GM19455 (cell line): ENCODE results near the gene GPER1.
"Not testable (repeated sequence)": the region's sequence is repeated elsewhere in the genome, so short reads cannot be mapped to it uniquely, and the experiment has no call there.

ENCODE experiments used
- ATAC-seq: cut with Tn5 transposase; IDR thresholded peaks from one replicate; pipeline ENCODE4 v1.9.1; 2021; ENCODE audit not compliant: unreplicated experiment

GPER1 gene

GRCh38 chr7:1068013-1068412 is 19.9 kb upstream of the GPER1 start:
- no peak for ATAC-seq

GRCh38 chr7:1068619-1069018 is 19.3 kb upstream of the GPER1 start:
- no peak for ATAC-seq

- ATAC-seq, result no peak
Measured at GRCh38 chr7:1070544-1071011, 17.3 kb upstream of the GPER1 start.

DNA sequence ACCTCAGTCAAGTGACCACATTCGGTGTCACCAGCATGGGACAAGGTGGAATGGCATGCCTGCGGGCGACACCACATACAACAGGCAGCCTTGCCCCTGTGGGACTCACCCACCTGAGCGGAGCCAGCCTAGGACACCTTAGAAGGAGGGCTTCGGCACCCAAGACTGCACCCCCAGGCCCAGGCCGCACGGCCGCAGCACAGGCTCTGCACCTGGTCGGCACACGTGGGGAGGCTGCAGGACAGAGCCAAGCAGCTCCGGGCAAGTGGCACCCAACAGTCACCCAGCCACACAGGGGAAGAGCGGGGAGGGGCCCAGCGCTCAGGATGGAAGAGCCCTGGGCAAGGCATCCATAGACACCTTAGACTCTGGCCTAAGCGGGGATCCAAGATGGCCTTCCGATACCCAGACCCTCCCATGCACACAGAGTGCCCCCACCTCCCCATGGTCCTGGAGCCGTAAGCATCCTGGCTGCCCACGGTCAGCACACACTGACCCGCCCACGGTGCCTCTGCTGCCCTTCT is 16.1 kb upstream of the GPER1 start:
- no peak for ATAC-seq

- no peak for ATAC-seq
Measured at GRCh38 chr7:1073142-1073977, 14.6 kb upstream of the GPER1 start.

DNA sequence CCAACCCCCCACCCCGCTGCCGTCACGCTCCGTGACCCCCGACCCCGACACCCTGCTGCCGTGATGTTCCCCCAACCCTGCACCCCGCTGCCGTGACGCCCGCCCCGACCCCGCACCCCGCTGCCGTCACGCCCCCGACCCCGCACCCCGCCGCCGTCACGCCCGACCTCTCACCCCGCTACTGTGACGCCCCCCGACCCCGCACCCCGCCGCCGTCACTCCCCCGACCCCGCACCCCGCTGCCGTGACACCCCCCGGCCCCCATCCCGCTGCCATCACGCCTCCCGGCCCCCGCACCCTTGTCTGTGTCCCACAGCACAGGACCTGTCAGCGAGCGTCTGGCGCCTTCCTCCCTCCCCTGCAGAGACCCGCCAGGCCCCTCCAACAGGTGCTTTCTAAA is 13.9 kb upstream of the GPER1 start:
- ATAC-seq, result not testable (repeated sequence)

DNA sequence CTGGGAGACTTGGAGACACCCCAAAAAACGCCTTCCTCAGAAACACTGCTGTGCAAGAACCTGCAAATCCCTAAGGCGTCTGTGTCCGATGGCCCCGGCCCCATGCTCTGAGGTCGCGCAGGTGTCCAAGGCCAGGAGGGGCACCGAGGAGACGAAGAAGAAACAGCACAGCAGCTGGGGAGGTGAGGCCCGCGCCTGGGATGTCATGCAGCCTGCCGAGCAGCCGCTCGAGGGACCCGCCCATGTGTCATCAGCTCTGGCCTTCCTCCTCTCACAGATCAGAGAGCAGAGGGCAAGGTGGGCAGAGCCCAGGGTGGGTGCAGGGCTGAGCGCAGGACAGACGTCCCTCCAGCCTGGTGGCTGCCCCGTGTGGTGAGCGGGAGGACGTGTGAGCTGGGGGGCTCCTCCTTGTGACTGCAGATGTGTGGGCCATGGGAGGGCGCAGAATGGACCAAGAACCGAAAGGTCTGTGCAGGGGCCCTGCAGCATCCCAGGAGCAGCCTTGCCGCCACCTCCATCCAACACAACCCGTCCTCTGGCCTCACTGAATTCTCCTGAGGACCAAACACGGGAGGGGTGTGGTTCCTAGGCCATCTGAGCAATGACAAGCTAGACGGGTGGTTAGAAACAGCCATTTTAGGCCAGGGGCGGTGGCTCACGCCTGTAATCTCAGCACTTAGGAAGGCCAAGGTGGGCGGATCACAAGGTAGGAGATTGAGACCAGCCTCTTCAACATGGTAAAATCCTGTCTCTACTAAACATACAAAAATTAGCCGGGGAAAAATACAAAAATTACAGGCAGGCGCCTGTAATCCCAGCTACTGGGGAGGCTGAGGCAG is 13.1 kb upstream of the GPER1 start:
- ATAC-seq, result no peak

- no peak for ATAC-seq
Measured at GRCh38 chr7:1076184-1077072, 11.5 kb upstream of the GPER1 start.

DNA sequence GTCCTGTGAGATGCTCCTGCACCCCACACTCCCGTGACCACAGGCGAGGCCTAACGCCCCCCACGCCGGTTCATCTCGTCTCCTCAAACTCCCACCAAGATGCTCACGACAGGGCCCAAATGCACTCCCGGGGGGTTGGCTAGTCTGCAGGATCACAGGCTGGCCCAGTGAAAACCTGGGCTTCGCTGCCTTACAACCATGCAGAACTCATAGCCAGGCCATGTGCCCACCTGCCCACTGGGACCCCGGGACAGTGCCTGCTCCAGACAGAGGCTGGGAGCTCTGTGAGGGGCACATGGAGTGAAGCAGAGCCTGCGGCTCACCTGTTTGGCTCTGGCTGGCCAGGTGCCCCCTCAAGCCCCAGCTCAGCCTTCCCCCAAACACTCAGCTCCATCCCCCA is 9.4 kb upstream of the GPER1 start:
- no peak for ATAC-seq

DNA sequence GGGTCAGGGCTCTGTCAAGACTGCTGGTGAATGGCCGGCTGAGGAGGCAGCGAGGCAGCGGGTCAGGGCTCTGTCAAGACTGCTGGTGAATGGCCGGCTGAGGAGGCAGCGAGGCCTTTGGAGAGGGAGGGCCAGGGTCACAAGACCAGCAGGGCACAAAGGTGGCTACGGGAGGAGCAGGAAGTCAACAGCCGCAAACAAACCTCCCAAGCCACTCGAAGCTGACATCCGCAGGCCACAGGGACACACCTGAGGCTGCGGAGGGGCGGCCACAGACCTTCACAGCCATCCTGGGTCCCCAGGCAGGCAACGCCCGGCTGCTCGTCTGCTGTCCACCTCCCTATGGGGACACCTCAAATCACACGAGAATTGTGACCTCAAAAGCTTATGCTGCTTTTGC is 8.9 kb upstream of the GPER1 start:
- ATAC-seq, result no peak

DNA sequence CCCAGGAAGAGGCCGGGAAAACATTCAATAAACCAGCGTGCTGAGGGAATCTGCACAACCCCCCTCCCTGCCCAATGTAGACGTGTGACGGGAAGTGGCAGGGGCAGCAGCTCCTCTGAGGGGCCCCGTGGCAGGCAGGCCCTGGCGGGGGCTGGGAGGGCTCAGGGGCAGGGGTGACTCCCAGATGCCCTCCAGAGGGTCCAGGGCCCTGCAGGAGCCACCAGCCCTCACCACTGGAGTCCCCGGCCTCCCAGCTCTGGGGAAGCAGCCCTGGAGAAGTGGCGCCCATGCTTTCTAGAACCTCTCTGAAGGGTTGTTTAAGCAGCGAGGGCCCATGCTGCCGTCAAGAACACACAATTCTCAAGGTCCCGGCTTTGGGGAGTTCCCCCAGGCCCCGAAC is 8.4 kb upstream of the GPER1 start:
- ATAC-seq, result no peak

GRCh38 chr7:1080252-1080920 is 7.5 kb upstream of the GPER1 start:
- no peak for ATAC-seq

GRCh38 chr7:1080921-1081255 is 7.0 kb upstream of the GPER1 start:
- ATAC-seq, result no peak

DNA sequence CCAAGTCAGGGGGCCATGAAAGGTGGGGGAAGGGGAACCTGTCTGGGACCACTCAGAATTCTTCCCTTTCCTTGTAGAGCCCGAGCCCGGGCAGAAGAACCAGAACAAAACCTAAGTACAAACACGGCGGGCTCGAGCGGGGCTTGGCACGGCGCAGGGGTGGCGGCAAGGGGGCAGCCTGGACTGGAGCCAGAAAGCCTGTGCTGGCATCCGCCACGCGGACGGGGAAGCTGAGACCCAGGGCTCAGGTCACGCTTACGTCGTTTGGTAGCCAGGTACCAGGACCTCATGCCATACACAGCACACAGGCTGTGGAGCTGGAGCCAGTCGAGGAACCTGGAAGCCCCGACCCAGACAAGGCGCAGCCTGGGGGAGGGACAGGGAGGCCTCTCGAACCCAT is 6.6 kb upstream of the GPER1 start:
- no peak for ATAC-seq

- ATAC-seq, result no peak
Measured at GRCh38 chr7:1081931-1082401, 5.9 kb upstream of the GPER1 start.

DNA sequence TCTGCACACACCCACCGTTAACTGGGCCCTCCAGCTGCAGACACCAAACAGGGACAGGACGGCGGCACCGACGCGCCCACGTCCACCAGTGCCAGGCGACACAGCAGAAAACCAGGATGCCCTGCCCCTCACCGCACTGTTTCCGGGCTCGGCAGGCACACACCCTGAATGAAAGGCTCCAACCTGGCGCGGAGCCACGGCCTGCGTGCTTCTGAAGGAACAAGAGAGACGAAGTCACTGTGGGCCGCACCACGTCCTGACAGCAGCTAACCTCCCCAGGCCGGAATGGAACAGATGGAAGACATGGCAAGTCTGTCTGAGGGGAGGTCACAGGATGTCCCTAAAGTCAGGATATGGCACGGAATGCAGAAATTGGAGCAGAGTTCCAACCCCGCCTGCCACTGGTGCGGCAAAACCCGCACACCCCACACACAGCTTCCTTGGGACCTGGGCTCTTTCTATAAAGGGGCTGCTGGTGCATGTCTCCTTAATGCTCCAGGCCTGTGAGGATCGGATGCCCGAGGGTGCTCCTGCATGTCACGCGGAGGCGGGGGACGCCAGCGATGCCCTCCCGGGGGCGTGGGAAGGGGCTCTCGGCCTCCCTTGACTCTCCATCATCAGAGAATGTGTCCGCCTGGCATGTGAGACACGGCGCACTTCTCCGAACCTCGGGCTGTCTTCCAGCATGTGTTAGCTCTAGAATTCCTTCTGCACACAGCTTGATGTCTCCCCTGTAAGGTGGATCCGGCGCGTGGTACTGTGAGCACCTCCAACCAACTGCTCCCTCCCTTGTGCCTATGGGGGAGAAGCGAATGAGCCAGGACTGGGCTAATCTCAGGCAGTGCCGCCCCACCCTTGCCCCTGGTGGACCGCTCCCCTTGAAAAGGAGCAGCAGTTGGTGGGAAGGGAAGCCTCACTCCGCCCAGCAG is 3.9 kb upstream of the GPER1 start:
- no peak for ATAC-seq

DNA sequence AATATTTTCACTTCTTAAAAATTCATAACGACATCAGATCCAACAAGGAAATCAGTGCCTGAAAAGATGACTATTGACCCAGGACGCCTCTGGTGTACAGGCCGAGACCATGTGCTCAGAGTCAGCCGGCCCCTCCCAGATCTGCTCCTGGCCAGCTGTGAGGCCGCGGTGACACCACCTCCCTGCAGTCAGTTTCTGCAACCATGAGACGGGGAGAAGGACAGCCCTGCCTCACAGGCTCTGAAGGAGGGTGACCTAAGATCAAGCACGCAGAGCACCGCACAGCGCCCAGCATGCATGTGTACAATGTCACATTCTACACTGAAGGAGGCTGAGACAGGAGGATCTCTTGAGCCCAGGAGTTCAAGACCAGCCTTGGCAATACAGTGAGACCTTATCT is 2.6 kb upstream of the GPER1 start:
- no peak for ATAC-seq

GRCh38 chr7:1085910-1086421 is 1.9 kb upstream of the GPER1 start:
- no peak for ATAC-seq
